ENCODE measurements around the gene ARHGAP15. TPM values are rescaled to one million over a fixed set of nuclear protein-coding genes. Genes with fewer than 3 reads are reported as not detected.
A peak's percentile ranks its signal among the peaks of the same experiment; 100 is the strongest.

ARHGAP15 gene
- total RNA-seq, 1 experiment from 2014 or later = not detected

GRCh38 chr2:143623231-143623908 is 494.2 kb downstream of the ARHGAP15 start:
- no peak for DNase-seq (ENCODE audit: low spot score)

GRCh38 chr2:143623909-143624260 is 494.7 kb downstream of the ARHGAP15 start:
- no peak for DNase-seq (ENCODE audit: low spot score)

GRCh38 chr2:143629340-143629739 is 500.1 kb downstream of the ARHGAP15 start:
- DNase-seq (ENCODE audit: low spot score) = peak; percentile 71

GRCh38 chr2:143632751-143633374 is 503.6 kb downstream of the ARHGAP15 start:
- DNase-seq (ENCODE audit: low spot score) = no peak

GRCh38 chr2:143633419-143633818 is 504.2 kb downstream of the ARHGAP15 start:
- no peak for DNase-seq (ENCODE audit: low spot score)

GRCh38 chr2:143635302-143635701 is 506.1 kb downstream of the ARHGAP15 start:
- no peak for DNase-seq (ENCODE audit: low spot score)

GRCh38 chr2:143635936-143636335 is 506.7 kb downstream of the ARHGAP15 start:
- DNase-seq (ENCODE audit: low spot score) = no peak

- no peak for DNase-seq (ENCODE audit: low spot score)
These were observed 511.6 kb downstream of the ARHGAP15 start for GRCh38 chr2:143640826-143641225.

GRCh38 chr2:143645921-143646645 is 516.9 kb downstream of the ARHGAP15 start:
- no peak for DNase-seq (ENCODE audit: low spot score)

- no peak for DNase-seq (ENCODE audit: low spot score)
These were observed 520.1 kb downstream of the ARHGAP15 start for GRCh38 chr2:143649226-143649740.

- DNase-seq (ENCODE audit: low spot score) = no peak
These were observed 523.5 kb downstream of the ARHGAP15 start for GRCh38 chr2:143652692-143653091.

GRCh38 chr2:143668234-143668633 is 539.0 kb downstream of the ARHGAP15 start:
- no peak for DNase-seq (ENCODE audit: low spot score)

- no peak for DNase-seq (ENCODE audit: low spot score)
These were observed 544.8 kb downstream of the ARHGAP15 start for GRCh38 chr2:143674051-143674450.

GRCh38 chr2:143675021-143675420 is 545.8 kb downstream of the ARHGAP15 start:
- DNase-seq (ENCODE audit: low spot score) = no peak

- DNase-seq (ENCODE audit: low spot score) = no peak
These were observed 550.4 kb downstream of the ARHGAP15 start for GRCh38 chr2:143679617-143680016.

GRCh38 chr2:143680885-143681405 is 551.7 kb downstream of the ARHGAP15 start:
- DNase-seq (ENCODE audit: low spot score) = no peak

- DNase-seq (ENCODE audit: low spot score) = no peak
These were observed 553.3 kb downstream of the ARHGAP15 start for GRCh38 chr2:143682436-143683055.

GRCh38 chr2:143683977-143684376 is 554.8 kb downstream of the ARHGAP15 start:
- DNase-seq (ENCODE audit: low spot score) = no peak

GRCh38 chr2:143684551-143685320 is 555.5 kb downstream of the ARHGAP15 start:
- DNase-seq (ENCODE audit: low spot score) = no peak

GRCh38 chr2:143685421-143686078 is 556.3 kb downstream of the ARHGAP15 start:
- no peak for DNase-seq (ENCODE audit: low spot score)
